H1 (cell line): ENCODE results near the gene CST7. TPM values are rescaled to one million over a fixed set of nuclear protein-coding genes. Genes with fewer than 3 reads are reported as not detected.
A peak's percentile ranks its signal among the peaks of the same experiment; 100 is the strongest.

Experiments used
- CTCF ChIA-PET: fragments of 300-600 bp; sonication (Branson Sonifier 250); formaldehyde crosslinking; loops from one replicate; lab custom pipeline; 2021; ENCODE audit not compliant: partially characterized antibody; lab: Charles Lee
- POLR2A ChIA-PET: fragments of 300-600 bp; sonication (Branson Sonifier 250); formaldehyde crosslinking; loops from one replicate; lab custom pipeline; 2021; ENCODE audit warnings: inconsistent platforms; ENCODE audit not compliant: partially characterized antibody; lab: Charles Lee
- DNase-seq, 2 experiments: peaks; one replicate each; pipeline versions ENCODE4 v3.0.0 to v3.0.0-alpha.2; 2010 to 2022; ENCODE audit warnings: low spot score in 2 of 2, low read depth in 1 of 2, mixed read lengths in 1 of 2
- FAIRE-seq: peaks from 2 replicates; lab custom pipeline; 2011; peaks lifted over from hg19 to GRCh38; lab: Jason Lieb, UNC
- H2AFZ ChIP-seq: 2 replicates; pipeline ENCODE4 v1.8.1; 2012; ENCODE audit warnings: low read length, inconsistent platforms
- H2AK5ac ChIP-seq: 2 replicates; pipeline ENCODE4 v1.6.1; 2013; ENCODE audit warnings: low read depth, low read length
- H2BK120ac ChIP-seq: replicated peaks from 2 replicates; pipeline ENCODE3; 2013; ENCODE audit warnings: low read depth, low read length, inconsistent platforms
- H2BK12ac ChIP-seq: 2 replicates; pipeline ENCODE4 v1.6.1; 2013; ENCODE audit warnings: low read depth, low read length
- H2BK15ac ChIP-seq: 2 replicates; pipeline ENCODE4 v1.6.1; 2013; ENCODE audit warnings: low read length
- H2BK20ac ChIP-seq: 2 replicates; pipeline ENCODE4 v1.6.1; 2013; ENCODE audit warnings: low read length
- H2BK5ac ChIP-seq: 2 replicates; pipeline ENCODE4 v1.6.1; 2013; ENCODE audit warnings: low read depth, low read length
- H3K14ac ChIP-seq: 2 replicates; pipeline ENCODE4 v1.6.1; 2013; ENCODE audit warnings: inconsistent platforms; ENCODE audit not compliant: insufficient read length
- H3K18ac ChIP-seq: 2 replicates; pipeline ENCODE4 v1.6.1; 2013; ENCODE audit warnings: low read length; ENCODE audit errors: extremely low read depth
- H3K23ac ChIP-seq: 2 replicates; pipeline ENCODE4 v1.6.1; 2013; ENCODE audit warnings: inconsistent platforms; ENCODE audit not compliant: insufficient read length
- H3K23me2 ChIP-seq: 2 replicates; pipeline ENCODE4 v1.6.1; 2013; ENCODE audit warnings: low read depth, low read length
- H3K27ac ChIP-seq: 2 replicates; pipeline ENCODE4 v1.6.1; 2011; ENCODE audit warnings: low read depth, low read length, inconsistent platforms
- H3K27me3 ChIP-seq, 4 experiments: replicated peaks in 1 of 4; 1 replicate in 1 of 4; 2 replicates in 3 of 4; pipeline versions ENCODE4 v1.6.1 to v1.8.1; 2011 to 2013; ENCODE audit warnings: low read length in 3 of 4, mild to moderate bottlenecking in 3 of 4, inconsistent platforms in 2 of 4, mixed read lengths in 2 of 4, moderate library complexity in 1 of 4; ENCODE audit not compliant: control insufficient read depth in 3 of 4, insufficient read depth in 3 of 4; ENCODE audit errors: extremely low read depth in 1 of 4
- H3K36me3 ChIP-seq, 4 experiments: 2 replicates each; pipeline versions ENCODE4 v1.6.1 to v1.8.1; 2011 to 2013; ENCODE audit warnings: mild to moderate bottlenecking in 4 of 4, low read length in 3 of 4, moderate library complexity in 2 of 4, control low read depth in 1 of 4, inconsistent platforms in 1 of 4; ENCODE audit not compliant: insufficient read depth in 4 of 4, control insufficient read depth in 2 of 4
- H3K4ac ChIP-seq: replicated peaks from 2 replicates; pipeline ENCODE3; 2013; ENCODE audit warnings: low read length, low read depth, mixed read lengths, inconsistent platforms; ENCODE audit not compliant: insufficient read length
- H3K4me1 ChIP-seq, 4 experiments: replicated peaks in 1 of 4; 1 replicate in 1 of 4; 2 replicates in 3 of 4; pipeline versions ENCODE4 v1.6.1 to v1.8.1; 2011 to 2013; ENCODE audit warnings: low read length in 3 of 4, inconsistent platforms in 2 of 4, mixed read lengths in 1 of 4; ENCODE audit not compliant: insufficient read depth in 4 of 4, control insufficient read depth in 3 of 4
- H3K4me2 ChIP-seq, 2 experiments: 2 replicates each; pipeline versions ENCODE4 v1.6.1 to v1.8.1; 2011 to 2013; ENCODE audit warnings: low read depth in 2 of 2, low read length in 2 of 2, control low read depth in 1 of 2, inconsistent platforms in 1 of 2, mild to moderate bottlenecking in 1 of 2; ENCODE audit not compliant: insufficient read depth in 1 of 2
- H3K4me3 ChIP-seq, 4 experiments: fragments of 200-600, 300-600 bp in 1 of 4; sonication (generic), shearing (Covaris generic), sonication (Bioruptor Twin) in 1 of 4; 2 replicates each; pipeline versions ENCODE4 v1.5.1 to v1.8.1; 2011 to 2016; ENCODE audit warnings: low read length in 4 of 4, low read depth in 3 of 4, control low read depth in 2 of 4, inconsistent platforms in 2 of 4, mild to moderate bottlenecking in 2 of 4, mixed read lengths in 1 of 4, moderate library complexity in 1 of 4; ENCODE audit not compliant: insufficient read depth in 2 of 4; ENCODE audit errors: extremely low read depth in 1 of 4
- H3K56ac ChIP-seq: replicated peaks from 2 replicates; pipeline ENCODE3; 2013; ENCODE audit warnings: low read depth, mild to moderate bottlenecking, mixed read lengths, low read length, inconsistent platforms; ENCODE audit not compliant: insufficient read length
- H3K79me1 ChIP-seq: 2 replicates; pipeline ENCODE4 v1.6.1; 2013; ENCODE audit warnings: low read depth, low read length, control low read depth
- H3K79me2 ChIP-seq, 2 experiments: 2 replicates each; pipeline versions ENCODE4 v1.6.1 to v1.8.1; 2012 to 2013; ENCODE audit warnings: low read length in 2 of 2, mild to moderate bottlenecking in 2 of 2, inconsistent platforms in 1 of 2; ENCODE audit not compliant: insufficient read depth in 2 of 2, control insufficient read depth in 1 of 2
- H3K9ac ChIP-seq, 4 experiments: replicated peaks in 1 of 4; 1 replicate in 1 of 4; 2 replicates in 3 of 4; pipeline versions ENCODE4 v1.6.1 to v1.8.1; 2011 to 2013; ENCODE audit warnings: low read depth in 3 of 4, low read length in 3 of 4, control low read depth in 2 of 4, mild to moderate bottlenecking in 2 of 4, moderate library complexity in 2 of 4, inconsistent platforms in 1 of 4; ENCODE audit errors: extremely low read depth in 1 of 4
- H3K9me3 ChIP-seq, 2 experiments: 2 replicates each; pipeline versions ENCODE4 v1.6.1 to v1.8.1; 2012 to 2013; ENCODE audit warnings: mild to moderate bottlenecking in 2 of 2, moderate library complexity in 2 of 2, control low read depth in 1 of 2, inconsistent platforms in 1 of 2, low read depth in 1 of 2, low read length in 1 of 2, mixed read lengths in 1 of 2; ENCODE audit not compliant: insufficient read depth in 2 of 2
- H4K20me1 ChIP-seq, 2 experiments: replicated peaks in 1 of 2; 2 replicates each; pipeline versions ENCODE3 to v1.8.1; 2011 to 2013; ENCODE audit warnings: inconsistent platforms in 2 of 2, low read length in 2 of 2, mild to moderate bottlenecking in 1 of 2; ENCODE audit not compliant: insufficient read depth in 2 of 2, control insufficient read depth in 1 of 2
- H4K5ac ChIP-seq: 2 replicates; pipeline ENCODE4 v1.6.1; 2013; ENCODE audit warnings: low read length, low read depth, mixed read lengths, inconsistent platforms; ENCODE audit not compliant: insufficient read length
- H4K8ac ChIP-seq: 2 replicates; pipeline ENCODE4 v1.8.0; 2013; ENCODE audit warnings: mild to moderate bottlenecking, moderate library complexity, low read length, inconsistent platforms; ENCODE audit not compliant: insufficient read depth; ENCODE audit errors: extremely low read depth
- H4K91ac ChIP-seq: replicated peaks from 2 replicates; pipeline ENCODE3; 2013; ENCODE audit warnings: low read length, mixed read lengths, inconsistent platforms; ENCODE audit not compliant: insufficient read length
- BCL11A ChIP-seq, 2 experiments: IDR thresholded peaks; one replicate each; pipeline ENCODE4 v1.6.1; 2011; ENCODE audit warnings: low read depth in 2 of 2, low read length in 2 of 2, mild to moderate bottlenecking in 2 of 2
- CBX8 ChIP-seq: fragments of 300-800, 300-1000 bp; sonication (generic); IDR thresholded peaks from 2 replicates; pipeline ENCODE4 v1.7.1; 2016; ENCODE audit warnings: low read depth, low read length, borderline replicate concordance
- CHD1 ChIP-seq: IDR thresholded peaks from 2 replicates; pipeline ENCODE4 v1.6.1; 2012; ENCODE audit warnings: low read depth, low read length, improper control_type of control experiment
- GABPA ChIP-seq: IDR thresholded peaks from 2 replicates; pipeline ENCODE4 v1.6.1; 2011; ENCODE audit warnings: mild to moderate bottlenecking, low read length, moderate library complexity, borderline replicate concordance; ENCODE audit not compliant: insufficient read depth
- JUN ChIP-seq: IDR thresholded peaks from 2 replicates; pipeline ENCODE4 v1.6.1; 2011; ENCODE audit warnings: low read depth, mild to moderate bottlenecking, improper control_type of control experiment, low read length
- SP4 ChIP-seq: IDR thresholded peaks from 2 replicates; pipeline ENCODE4 v1.6.1; 2012; ENCODE audit warnings: low read length, inconsistent platforms
- WGBS, 2 experiments: shearing (Covaris generic) in 1 of 2; methylation state at CpG; one replicate each; pipeline versions ENCODE4 v1.1.6 to v1.1.7; 2013 to 2015; ENCODE audit warnings: low lambda C conversion rate in 2 of 2, mixed read lengths in 2 of 2, inconsistent platforms in 1 of 2, low coverage in 1 of 2, missing lambda C conversion rate in 1 of 2; ENCODE audit not compliant: insufficient replicate concordance in 2 of 2, insufficient coverage in 1 of 2, insufficient read length in 1 of 2; ENCODE audit errors: extremely low coverage in 1 of 2, missing lambda C conversion rate in 1 of 2; 5-methylcytosine and 5-hydroxymethylcytosine counted together
- polyA plus RNA-seq, 7 experiments: library from polyadenylated mRNA; depleted of rRNA in 3 of 7; stranded (reverse) in 5 of 7; unstranded in 2 of 7; fragments of >200 nt in 5 of 7; fragments of 200-250 nt in 2 of 7; gene quantifications; 1 replicate in 5 of 7; 2 replicates in 1 of 7; 4 replicates in 1 of 7; pipeline versions ENCODE4 v1.2.1 to v1.2.3, GENCODE V29; 2011 to 2013; ENCODE audit warnings: missing spikeins in 2 of 7, mixed read lengths in 2 of 7
- total RNA-seq: library from RNA; stranded (reverse); fragmentation: NEBNext Ultra II Directional; extraction: Animal tissue kit (Norgen Biotek cat#: 25700); gene quantifications from 2 replicates; pipeline ENCODE4 v1.2.1, GENCODE V29; 2021

Gene CST7
- total and polyA plus RNA-seq, 2 of the 8 experiments (the other 6 are each of a cell fraction or from before 2014, with no cell fraction given) = not detected

DNA sequence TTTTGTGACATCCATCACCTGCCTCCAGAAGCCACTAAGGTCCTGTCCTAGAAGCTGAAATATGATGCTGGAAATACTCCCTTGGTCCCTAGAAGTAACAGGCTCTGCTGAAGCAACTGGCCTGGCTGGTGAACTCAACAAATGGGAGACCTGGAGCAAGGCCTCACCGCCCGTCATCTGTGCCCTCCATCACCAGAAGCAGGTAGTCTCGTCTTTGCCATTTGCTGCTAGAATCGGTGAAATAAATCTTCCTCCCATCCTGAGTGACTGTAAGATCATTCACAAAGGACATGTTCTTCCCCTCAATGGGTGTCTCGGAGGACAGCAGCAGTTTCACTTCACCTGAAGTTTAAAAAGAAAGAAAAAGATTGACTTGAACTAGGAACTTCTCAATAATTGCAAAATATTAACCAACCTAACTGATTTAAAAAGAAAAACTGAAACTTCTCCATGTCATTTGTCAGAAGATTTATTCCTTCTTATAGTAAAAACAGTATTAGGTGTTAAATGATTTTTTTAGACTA, 21.0 kb downstream of the CST7 start:
- FAIRE-seq = no peak
- Histone ChIP-seq H3K27me3 (no peaks in the 10 kb centered on the region), H2BK120ac (no peak overlapping the region), H4K91ac (no peak overlapping the region), H3K36me3 (peaks cover 6 to 23% (median 17%) of the 10 kb centered on the region in 4 experiments; a peak in 7 of 8 replicates), H3K23ac (no peak overlapping the region), H3K23me2 (no peaks in the 10 kb centered on the region), H4K5ac (no peak overlapping the region), H3K4me2 (no peak overlapping the region), H2BK12ac (no peak overlapping the region), H3K18ac (no peak overlapping the region), H4K8ac (no peak overlapping the region), H2AFZ (no peak overlapping the region), H3K27ac (no peak overlapping the region), H3K14ac (no peak overlapping the region), H3K79me2 (no peaks in the 10 kb centered on the region; a peak in 1 of 4 replicates), H3K4me3 (no peak overlapping the region), H2BK5ac (no peak overlapping the region), H2AK5ac (no peak overlapping the region), H3K9me3 (no peaks in the 10 kb centered on the region), H3K4me1 (no peaks in the 10 kb centered on the region), H4K20me1 (peaks cover 3 to 10% of the 10 kb centered on the region in 2 experiments), H3K4ac (no peak overlapping the region), H2BK15ac (no peak overlapping the region), H2BK20ac (no peak overlapping the region), H3K79me1 (0 out of 2 replicates have a peak, but pooled peaks cover 2% of the 10 kb centered on the region), H3K56ac (no peak overlapping the region), H3K9ac (no peak overlapping the region)
- ChIA-PET CTCF (interaction anchor here (1.0 kb wide), 1 partner anchor 40 kb away, joined by 3 read pairs; no protein-coding TSS in a partner anchor), POLR2A (no interaction called here)
- peak in 1 of 2 experiments; percentile 4 for DNase-seq
- TF ChIP-seq CHD1 (no peak), GABPA (no peak), BCL11A (IDR thresholded peaks at IDR 0.05; ENCODE audit: low read depth in 2 of 2, low read length in 2 of 2) (no peak), JUN (no peak), SP4 (no peak), CBX8 (no peak)
- WGBS, 2 experiments = 86% methylated on average over 5 of the region's 5 CpGs; no CpG with 5 or more reads in 1 of the 2 experiments
